Measurements from ENCODE around the gene ARMH2. TPM values are rescaled to one million over a fixed set of nuclear protein-coding genes. Genes with fewer than 3 reads are reported as not detected.
A peak's percentile ranks its signal among the peaks of the same experiment; 100 is the strongest.

ARMH2 gene
- total and polyA plus RNA-seq, 9 of the 15 experiments (the other 6 are each of a cell fraction or from before 2014, with no cell fraction given): not detected

GRCh38 chr6:24823185-24823584, 24.5 kb upstream of the ARMH2 start:
- no peak overlapping the region for H3K4me3 ChIP-seq
- no peak for ATAC-seq
- in situ Hi-C loops (cut with MboI): no loop called here
- peaks cover 13% of the 10 kb centered on the region in 2 experiments; a peak in 4 of 5 replicates for H3K27me3 ChIP-seq (ENCODE audit: control insufficient read depth in 2 of 2, insufficient read depth in 2 of 2, low read length in 2 of 2)
- intact Hi-C loops (cut with micrococcal nuclease): no loop called here
- no peak overlapping the region for H2AFZ ChIP-seq (ENCODE audit: low read depth, low read length)
- no peaks in the 10 kb centered on the region for H3K4me1 ChIP-seq (replicated peaks in 1 of 2; ENCODE audit: control insufficient read depth in 2 of 2, insufficient read depth in 2 of 2, low read length in 2 of 2)
- no peak overlapping the region for H3K9ac ChIP-seq (ENCODE audit: insufficient read depth in 1 of 2, low read depth in 2 of 2, low read length in 2 of 2)
- no peaks in the 10 kb centered on the region for H4K20me1 ChIP-seq (replicated peaks; ENCODE audit: control insufficient read depth, insufficient read depth, low read length)
- no TSS peak for BruUV-seq (replicated peaks)
- H3K4me2 ChIP-seq (ENCODE audit: insufficient read depth, low read length): no peak overlapping the region
- H3K9me1 ChIP-seq (ENCODE audit: control insufficient read depth, insufficient read depth, low read length): no peaks in the 10 kb centered on the region
- ChIA-PET CTCF (ENCODE audit: low intra/inter-chr PET ratio) (no interaction called here), POLR2A (no interaction called here)
- 2% methylated on average over 2 of the region's 2 CpGs for WGBS (ENCODE audit: insufficient coverage, low coverage, missing lambda C conversion rate)
- no peak overlapping the region for H3K27ac ChIP-seq (ENCODE audit: extremely low read depth, low read depth, low read length)
- no peaks in the 10 kb centered on the region for H3K79me2 ChIP-seq (ENCODE audit: control insufficient read depth, insufficient read depth, low read length)
- DNase-seq (ENCODE audit: extremely low read depth in 1 of 4, low spot score in 3 of 4): no peak
- no peak for TF ChIP-seq EHMT2 (IDR thresholded peaks at IDR 0.05)
- TF ChIP-seq RBM25 (IDR thresholded peaks at IDR 0.05; ENCODE audit: low read depth, low read length, severe bottlenecking): peak; percentile 85
- TF ChIP-seq ZNF444 (CRISPR knock-in tag; IDR thresholded peaks at IDR 0.05): no peak
- TF ChIP-seq HMBOX1 (IDR thresholded peaks at IDR 0.05): 0 out of 2 replicates have a peak, but pooled peaks have one; percentile 15
- no peak for FAIRE-seq
- H3K36me3 ChIP-seq (ENCODE audit: control insufficient read depth, insufficient read depth, low read length): no peaks in the 10 kb centered on the region
- no peaks in the 10 kb centered on the region for H3K9me3 ChIP-seq (replicated peaks; ENCODE audit: control insufficient read depth, insufficient read depth, low read depth, low read length)

- Histone ChIP-seq H3K9ac (ENCODE audit: insufficient read depth in 1 of 2, low read depth in 2 of 2, low read length in 2 of 2) (no peak overlapping the region), H3K27me3 (ENCODE audit: control insufficient read depth in 2 of 2, insufficient read depth in 2 of 2, low read length in 2 of 2) (peaks cover 13% of the 10 kb centered on the region in 2 experiments; a peak in 4 of 5 replicates), H3K4me3 (no peak overlapping the region), H3K36me3 (ENCODE audit: control insufficient read depth, insufficient read depth, low read length) (no peaks in the 10 kb centered on the region), H3K79me2 (ENCODE audit: control insufficient read depth, insufficient read depth, low read length) (no peaks in the 10 kb centered on the region), H3K4me1 (replicated peaks in 1 of 2; ENCODE audit: control insufficient read depth in 2 of 2, insufficient read depth in 2 of 2, low read length in 2 of 2) (no peaks in the 10 kb centered on the region), H3K4me2 (ENCODE audit: insufficient read depth, low read length) (no peak overlapping the region), H2AFZ (ENCODE audit: low read depth, low read length) (no peak overlapping the region), H3K9me1 (ENCODE audit: control insufficient read depth, insufficient read depth, low read length) (no peaks in the 10 kb centered on the region), H3K9me3 (replicated peaks; ENCODE audit: control insufficient read depth, insufficient read depth, low read depth, low read length) (no peaks in the 10 kb centered on the region), H3K27ac (ENCODE audit: extremely low read depth, low read depth, low read length) (no peak overlapping the region), H4K20me1 (replicated peaks; ENCODE audit: control insufficient read depth, insufficient read depth, low read length) (no peaks in the 10 kb centered on the region)
- TF ChIP-seq NFYB (IDR thresholded peaks at IDR 0.05; ENCODE audit: extremely low read depth, insufficient read length) (no peak), MBD2 (IDR thresholded peaks at IDR 0.05; ENCODE audit: borderline replicate concordance, low read depth) (no peak), SMARCC2 (IDR thresholded peaks at IDR 0.05; ENCODE audit: low read depth) (no peak), ATF7 (IDR thresholded peaks at IDR 0.05) (no peak)
- ATAC-seq (no peak), DNase-seq (ENCODE audit: extremely low read depth in 1 of 4, low spot score in 3 of 4) (no peak), FAIRE-seq (no peak)
- POLR2A ChIA-PET: interaction anchor here (0.6 kb wide), 1 partner anchor 295 kb away, joined by 3 read pairs; no protein-coding TSS in a partner anchor
- in situ Hi-C loops (cut with MboI): no loop called here
- CTCF ChIA-PET (ENCODE audit: low intra/inter-chr PET ratio): no interaction called here
- no TSS peak for BruUV-seq (replicated peaks)
- intact Hi-C loops (cut with micrococcal nuclease): no loop called here
- 31% methylated on average over 6 of the region's 6 CpGs for WGBS (ENCODE audit: insufficient coverage, low coverage, missing lambda C conversion rate)
Observed at GRCh38 chr6:24822696-24823095, 24.0 kb upstream of the ARMH2 start.

Measured in K562 (cell line).